HCT116 (cell line): Measurements from ENCODE around the gene DRAP1. TPM values are rescaled to one million over a fixed set of nuclear protein-coding genes. Genes with fewer than 3 reads are reported as not detected.

ENCODE experiments used
- ATAC-seq: fragments of 200-7000 bp; cut with Tn5 transposase; 2 replicates; pipeline ENCODE4 v1.9.1; 2020; ENCODE audit warnings: mild to moderate bottlenecking, moderate library complexity
- BruUV-seq: library from RNA; stranded (reverse); fragments of 400-500 nt; replicated peaks from 2 replicates; lab custom pipeline; 2021; lab: Mats Ljungman, UMichigan
- CTCF ChIA-PET: fragments of 300-600 bp; sonication (Branson Sonifier 250); formaldehyde crosslinking; loops from one replicate; lab custom pipeline; 2021; ENCODE audit warnings: antibody characterized with exemption; lab: Charles Lee
- POLR2A ChIA-PET: fragments of 300-600, 350-600 bp; sonication (Branson Sonifier 250); formaldehyde crosslinking; loops from one replicate; lab custom pipeline; 2021; ENCODE audit warnings: antibody characterized with exemption; lab: Charles Lee
- RAD21 ChIA-PET, 2 experiments: fragments of 300-600 bp; sonication (Branson Sonifier 250); formaldehyde crosslinking; loops; one replicate each; lab custom pipeline; 2023; ENCODE audit warnings: low total read pairs in 2 of 2; ENCODE audit not compliant: uncharacterized antibody in 2 of 2, unreplicated experiment in 2 of 2, low non-redundant PET in 1 of 2; lab: Charles Lee
- DNase-seq: peaks from one replicate; pipeline ENCODE4 v3.0.0-alpha.2; 2010; ENCODE audit warnings: low read depth, low spot score
- H2AFZ ChIP-seq: fragments of 200-600 bp; shearing (Covaris generic), sonication (generic); 2 replicates; pipeline ENCODE4 v1.6.1; 2017; ENCODE audit warnings: low read depth, mixed run types, mixed read lengths, antibody characterized with exemption, low read length; ENCODE audit not compliant: poor library complexity, severe bottlenecking
- H3K27ac ChIP-seq: 2 replicates; pipeline ENCODE4 v1.5.1; 2012; ENCODE audit warnings: low read depth, low read length
- H3K27me3 ChIP-seq: fragments of 200-600 bp; sonication (generic); 2 replicates; pipeline ENCODE4 v1.6.1; 2016; ENCODE audit warnings: mixed run types, low read length, mixed read lengths; ENCODE audit not compliant: insufficient read depth
- H3K36me3 ChIP-seq, 2 experiments: fragments of 200-500 bp in 1 of 2; fragments of 200-600 bp in 1 of 2; sonication (Bioruptor generic) in 1 of 2; sonication (generic) in 1 of 2; 2 replicates each; pipeline versions ENCODE4 v1.5.1 to v1.6.1; 2014 to 2016; ENCODE audit warnings: low read length in 2 of 2, inconsistent platforms in 1 of 2, mixed read lengths in 1 of 2, mixed run types in 1 of 2; ENCODE audit not compliant: insufficient read depth in 2 of 2, control insufficient read depth in 1 of 2
- H3K4me1 ChIP-seq, 2 experiments: fragments of 200-600 bp in 1 of 2; sonication (generic) in 1 of 2; 2 replicates each; pipeline versions ENCODE4 v1.5.1 to v1.6.1; 2012 to 2017; ENCODE audit warnings: low read length in 2 of 2, inconsistent platforms in 1 of 2, mild to moderate bottlenecking in 1 of 2, mixed read lengths in 1 of 2, mixed run types in 1 of 2, moderate library complexity in 1 of 2; ENCODE audit not compliant: insufficient read depth in 2 of 2, control insufficient read depth in 1 of 2
- H3K4me2 ChIP-seq: fragments of 200-600 bp; sonication (generic); 2 replicates; pipeline ENCODE4 v1.6.1; 2017; ENCODE audit warnings: mixed run types, low read length, mixed read lengths
- H3K4me3 ChIP-seq, 2 experiments: fragments of 200-600 bp in 1 of 2; sonication (generic) in 1 of 2; replicated peaks in 1 of 2; 2 replicates each; pipeline ENCODE4 v1.5.1; 2011 to 2016; ENCODE audit warnings: low read length in 2 of 2, control low read depth in 1 of 2, low read depth in 1 of 2, mild to moderate bottlenecking in 1 of 2, mixed read lengths in 1 of 2, mixed run types in 1 of 2
- H3K79me2 ChIP-seq: fragments of 200-600 bp; sonication (generic); 2 replicates; pipeline ENCODE4 v1.6.1; 2017; ENCODE audit warnings: mild to moderate bottlenecking, mixed run types, low read length, moderate library complexity, mixed read lengths; ENCODE audit not compliant: insufficient read depth
- H3K9ac ChIP-seq: fragments of 200-600 bp; sonication (generic); 2 replicates; pipeline ENCODE4 v1.6.1; 2016; ENCODE audit warnings: low read length, mixed read lengths
- H3K9me2 ChIP-seq: fragments of 200-600 bp; sonication (generic), shearing (Covaris generic); 2 replicates; pipeline ENCODE4 v1.6.1; 2017; ENCODE audit warnings: mixed run types, mild to moderate bottlenecking, moderate library complexity; ENCODE audit not compliant: insufficient read depth
- H3K9me3 ChIP-seq, 2 experiments: fragments of 200-500 bp in 1 of 2; fragments of 200-600 bp in 1 of 2; sonication (Bioruptor generic) in 1 of 2; sonication (generic) in 1 of 2; 2 replicates each; pipeline ENCODE4 v1.6.1; 2014 to 2017; ENCODE audit warnings: low read length in 2 of 2, mixed read lengths in 2 of 2, inconsistent platforms in 1 of 2, low read depth in 1 of 2, mild to moderate bottlenecking in 1 of 2, mixed run types in 1 of 2, moderate library complexity in 1 of 2; ENCODE audit not compliant: control insufficient read depth in 1 of 2, insufficient read depth in 1 of 2
- H4K20me1 ChIP-seq: fragments of 200-600 bp; sonication (generic), shearing (Covaris generic); 2 replicates; pipeline ENCODE4 v1.6.1; 2017; ENCODE audit warnings: mixed run types, mild to moderate bottlenecking, moderate library complexity; ENCODE audit not compliant: insufficient read depth
- CBX3 ChIP-seq: IDR thresholded peaks from 2 replicates; pipeline ENCODE4 v1.6.1; 2012; ENCODE audit warnings: low read depth
- EZH2 ChIP-seq: fragments of 200-600 bp; sonication (generic); IDR thresholded peaks from 2 replicates; pipeline ENCODE4 v1.6.1; 2017; ENCODE audit warnings: antibody characterized with exemption, mixed run types
- FOSL1 ChIP-seq: IDR thresholded peaks from 2 replicates; pipeline ENCODE4 v1.6.1; 2012; ENCODE audit warnings: low read depth
- TCF7L2 ChIP-seq: IDR thresholded peaks from 2 replicates; pipeline ENCODE4 v1.7.0; 2011; ENCODE audit warnings: borderline replicate concordance, inconsistent platforms; ENCODE audit not compliant: insufficient read depth, insufficient read length; ENCODE audit errors: extremely low read depth
- YY1 ChIP-seq: IDR thresholded peaks from 2 replicates; pipeline ENCODE4 v1.6.1; 2011; ENCODE audit warnings: low read length, low read depth, moderate library complexity, mild to moderate bottlenecking; ENCODE audit not compliant: insufficient replicate concordance; ENCODE audit errors: extremely low read depth
- intact Hi-C: fragments of 100-400 bp; cut with micrococcal nuclease; formaldehyde crosslinking; loops from 2 replicates; pipeline ENCODE4 v1.10.0; 2022
- total RNA-seq: library from RNA; stranded (reverse); gene quantifications from one replicate; pipeline ENCODE4 v1.2.1, GENCODE V29; 2021; ENCODE audit not compliant: unreplicated experiment
- TF ChIP-seq, protein P1 (sequence below), 3 experiments: fragments of 200-600 bp in 1 of 3; sonication (generic) in 1 of 3; IDR thresholded peaks in 2 of 3; conservative IDR thresholded peaks in 1 of 3; 2 replicates each; pipeline ENCODE4 v1.5.1; 2012 to 2017; ENCODE audit warnings: low read depth in 2 of 3, low read length in 2 of 3, antibody characterized with exemption in 1 of 3, borderline replicate concordance in 1 of 3, control low read depth in 1 of 3, mild to moderate bottlenecking in 1 of 3, mixed read lengths in 1 of 3, mixed run types in 1 of 3, moderate library complexity in 1 of 3; ENCODE audit not compliant: insufficient read depth in 1 of 3
- TF ChIP-seq, protein P2 (sequence below): IDR thresholded peaks from 2 replicates; pipeline ENCODE4 v1.6.1; 2012

The DRAP1 gene
- total RNA-seq, 1 experiment from 2014 or later, result 158 TPM

DNA sequence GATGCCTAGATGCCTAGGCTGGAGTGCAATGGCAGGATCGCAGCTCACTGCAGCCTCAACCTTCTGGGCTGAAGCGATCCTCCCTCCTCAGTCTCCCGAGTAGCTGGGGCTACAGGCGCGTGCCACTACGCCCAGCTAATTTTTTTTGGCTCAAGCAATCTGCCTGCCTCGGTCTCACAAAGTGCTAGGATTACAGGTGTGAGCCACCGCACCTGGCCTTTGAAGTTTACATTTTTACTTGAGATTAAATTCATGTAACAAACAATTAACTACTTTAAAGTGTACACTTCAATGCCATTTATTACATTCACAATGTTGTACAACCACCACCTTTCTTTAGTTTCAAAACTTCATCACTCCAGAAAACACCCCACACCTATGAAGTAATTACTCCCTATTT lies 15.5 kb upstream of the DRAP1 start:
- RAD21 ChIA-PET, result interaction anchor here in 1 of 2 experiments (1.0 kb wide), 1 partner anchor 13 kb away, joined by 3 read pairs; the partner anchor contains the start of gene CCDC85B
- Histone ChIP-seq H3K4me2 (peak overlapping the region; percentile 71), H3K36me3 (peaks cover 0 to 9% of the 10 kb centered on the region in 2 experiments; a peak in 1 of 4 replicates), H3K27ac (peak overlapping the region; percentile 86), H3K4me1 (peaks cover 44 to 82% of the 10 kb centered on the region in 2 experiments), H3K9me3 (no peaks in the 10 kb centered on the region), H3K9ac (peak overlapping the region; percentile 99), H2AFZ (no peak overlapping the region), H3K9me2 (no peaks in the 10 kb centered on the region), H3K79me2 (peaks cover 23% of the 10 kb centered on the region), H3K4me3 (peak overlapping the region in 1 of 2 experiments; percentile 25; a peak in 3 of 4 replicates), H4K20me1 (no peaks in the 10 kb centered on the region), H3K27me3 (no peaks in the 10 kb centered on the region)
- intact Hi-C loops, result no loop called here
- BruUV-seq, result no TSS peak
- ATAC-seq (no peak), DNase-seq (no peak)
- no peak for TF ChIP-seq FOSL1
- no peak for TF ChIP-seq EZH2
- no peak for TF ChIP-seq YY1
- TF ChIP-seq, protein P1, sequence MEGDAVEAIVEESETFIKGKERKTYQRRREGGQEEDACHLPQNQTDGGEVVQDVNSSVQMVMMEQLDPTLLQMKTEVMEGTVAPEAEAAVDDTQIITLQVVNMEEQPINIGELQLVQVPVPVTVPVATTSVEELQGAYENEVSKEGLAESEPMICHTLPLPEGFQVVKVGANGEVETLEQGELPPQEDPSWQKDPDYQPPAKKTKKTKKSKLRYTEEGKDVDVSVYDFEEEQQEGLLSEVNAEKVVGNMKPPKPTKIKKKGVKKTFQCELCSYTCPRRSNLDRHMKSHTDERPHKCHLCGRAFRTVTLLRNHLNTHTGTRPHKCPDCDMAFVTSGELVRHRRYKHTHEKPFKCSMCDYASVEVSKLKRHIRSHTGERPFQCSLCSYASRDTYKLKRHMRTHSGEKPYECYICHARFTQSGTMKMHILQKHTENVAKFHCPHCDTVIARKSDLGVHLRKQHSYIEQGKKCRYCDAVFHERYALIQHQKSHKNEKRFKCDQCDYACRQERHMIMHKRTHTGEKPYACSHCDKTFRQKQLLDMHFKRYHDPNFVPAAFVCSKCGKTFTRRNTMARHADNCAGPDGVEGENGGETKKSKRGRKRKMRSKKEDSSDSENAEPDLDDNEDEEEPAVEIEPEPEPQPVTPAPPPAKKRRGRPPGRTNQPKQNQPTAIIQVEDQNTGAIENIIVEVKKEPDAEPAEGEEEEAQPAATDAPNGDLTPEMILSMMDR (IDR thresholded peaks at IDR 0.05 in 2 of 3, conservative IDR thresholded peaks at IDR 0.05 in 1 of 3; ENCODE audit: borderline replicate concordance in 1 of 3, insufficient read depth in 1 of 3, low read depth in 2 of 3, low read length in 2 of 3), result no peak
- TF ChIP-seq TCF7L2, result peak; percentile 40
- TF ChIP-seq, protein P2, sequence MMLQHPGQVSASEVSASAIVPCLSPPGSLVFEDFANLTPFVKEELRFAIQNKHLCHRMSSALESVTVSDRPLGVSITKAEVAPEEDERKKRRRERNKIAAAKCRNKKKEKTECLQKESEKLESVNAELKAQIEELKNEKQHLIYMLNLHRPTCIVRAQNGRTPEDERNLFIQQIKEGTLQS, result no peak
- TF ChIP-seq CBX3, result no peak
- CTCF ChIA-PET, result interaction anchor here (1.3 to 1.6 kb wide), 3 partner anchors 13 to 19 kb away, joined by 3 to 4 read pairs (median 4); partner anchors contain the start of genes CCDC85B and FIBP
- POLR2A ChIA-PET, result interaction anchor here (0.7 to 10.9 kb wide), 5 partner anchors 11 to 481 kb away, joined by 3 to 124 read pairs (median 5); partner anchors contain the start of genes CCDC85B, FIBP and NEAT1
